ENCODE results near the gene GLCE. TPM values are rescaled to one million over a fixed set of nuclear protein-coding genes. Genes with fewer than 3 reads are reported as not detected.
"Not testable (repeated sequence)": the region's sequence is repeated elsewhere in the genome, so short reads cannot be mapped to it uniquely, and the experiment has no call there.

Gene GLCE
- total RNA-seq, 1 donor from 2014 or later: 2.5 TPM

DNA sequence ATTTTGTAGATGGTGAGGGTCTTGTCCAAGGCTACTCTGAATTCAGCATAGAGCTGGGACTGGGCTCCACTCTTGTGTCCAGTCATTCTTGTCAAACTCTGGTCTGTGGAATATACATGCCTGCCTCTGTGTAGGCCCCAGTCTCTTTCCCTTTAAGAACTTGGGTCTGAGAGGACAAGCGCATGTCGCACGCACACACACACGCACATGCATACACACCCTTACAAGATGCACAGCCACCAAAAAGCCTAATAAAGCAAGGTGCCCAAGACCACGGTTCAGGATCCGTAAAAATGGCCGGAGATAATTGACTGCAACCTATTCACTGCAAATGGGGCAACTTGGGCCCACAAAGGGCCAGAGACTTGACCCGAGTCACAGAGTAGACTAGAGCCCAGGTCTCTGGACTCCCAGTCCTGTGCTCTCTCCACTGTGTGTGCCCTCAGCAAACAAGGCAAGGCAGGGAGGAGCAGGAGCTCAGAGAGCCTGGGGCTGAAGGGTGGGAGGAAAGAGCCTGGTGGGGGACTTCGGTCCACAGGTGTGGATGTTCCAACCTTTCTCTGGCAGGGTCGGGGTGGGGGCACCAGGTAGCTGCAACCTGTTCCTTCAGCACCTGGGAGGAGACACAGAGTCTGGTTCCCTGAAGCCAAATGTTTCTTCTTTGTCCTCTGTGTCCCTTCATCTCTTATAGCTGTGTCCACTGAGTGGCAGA lies 137.4 kb downstream of the GLCE start:
- intact Hi-C loops (cut with micrococcal nuclease): no loop called here

DNA sequence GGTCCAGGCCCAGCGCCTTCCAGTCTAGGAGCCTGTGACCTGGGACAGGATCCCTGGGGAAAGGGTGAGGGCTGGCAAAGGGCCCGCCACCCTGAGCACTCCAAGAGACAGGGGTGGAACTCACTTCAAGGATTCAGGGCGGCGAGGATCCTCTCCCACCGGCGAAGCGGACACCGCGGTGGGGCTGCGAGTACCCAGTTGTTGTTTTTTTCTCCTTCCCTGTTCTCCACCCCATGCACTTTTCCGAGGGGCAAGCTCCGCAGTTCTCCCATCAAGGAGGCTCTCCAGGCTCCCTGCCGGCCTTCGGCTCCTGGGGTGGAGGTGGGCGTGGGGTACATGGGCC lies 137.9 kb downstream of the GLCE start:
- intact Hi-C loops (cut with micrococcal nuclease): no loop called here

DNA sequence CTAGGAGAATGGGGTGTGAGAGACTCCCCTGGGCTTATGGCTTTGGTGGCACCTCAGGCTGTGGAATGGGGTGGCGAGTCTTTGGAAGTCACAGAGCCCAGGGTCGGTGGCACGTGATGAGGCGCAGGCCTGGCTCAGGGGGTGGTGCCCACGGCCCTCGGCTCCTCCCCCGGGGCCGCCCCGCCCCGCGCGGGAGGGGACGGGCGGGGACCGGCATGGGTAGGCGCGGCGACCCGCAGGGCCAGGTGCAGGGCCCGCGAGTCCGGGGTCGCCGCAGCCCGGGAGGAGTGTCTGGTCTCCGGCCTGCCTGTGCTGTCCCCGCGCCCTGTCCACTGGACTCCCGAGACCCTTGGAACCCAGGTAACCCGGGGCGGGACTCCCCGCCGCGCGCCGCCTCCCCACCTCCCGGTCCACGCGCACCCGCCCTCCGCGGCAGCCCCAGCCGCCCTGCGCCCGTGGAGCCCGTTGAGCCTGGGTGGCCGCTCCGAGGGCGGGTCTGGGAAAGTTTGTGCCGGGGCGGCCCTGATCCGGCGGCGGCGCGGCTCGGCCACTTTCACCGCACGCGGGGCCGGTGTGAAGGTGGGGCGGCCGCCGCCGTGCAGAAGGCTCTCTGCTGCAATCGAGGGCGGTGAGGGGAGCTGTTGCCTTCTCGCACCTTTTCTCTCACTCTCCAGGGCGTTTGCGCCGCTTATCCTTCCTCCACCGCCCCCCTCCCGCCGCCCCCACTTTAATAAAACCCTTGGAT lies 138.4 kb downstream of the GLCE start, which contains the start of gene PAQR5:
PAQR5 (plus strand) TSS at position 216 of the 745 bp plus-strand sequence. CDS start 61,169 bp downstream, outside the sequence.
- intact Hi-C loops (cut with micrococcal nuclease): no loop called here

DNA sequence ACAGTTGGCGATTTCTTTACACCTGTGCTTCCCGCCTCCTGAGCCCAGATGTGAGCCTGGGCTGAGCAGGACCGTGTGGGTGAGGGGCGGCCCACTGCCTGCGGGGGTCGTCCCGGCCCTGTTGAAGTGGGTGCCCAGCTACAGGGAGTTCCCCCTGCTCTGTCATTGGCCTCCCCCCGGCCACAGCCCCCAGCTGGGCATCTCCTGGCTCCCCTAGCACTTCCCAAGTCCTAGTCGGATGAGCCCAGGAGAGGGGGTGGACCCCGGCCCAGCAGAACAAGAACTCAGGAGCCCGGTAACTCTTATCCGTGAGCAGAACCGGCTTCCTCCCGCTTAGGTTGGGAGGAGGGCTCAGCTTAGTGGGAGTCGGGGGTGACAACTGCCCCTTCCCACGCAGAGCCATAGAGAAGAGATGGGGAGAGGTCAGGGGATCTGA lies 139.0 kb downstream of the GLCE start:
- intact Hi-C loops (cut with micrococcal nuclease): no loop called here

DNA sequence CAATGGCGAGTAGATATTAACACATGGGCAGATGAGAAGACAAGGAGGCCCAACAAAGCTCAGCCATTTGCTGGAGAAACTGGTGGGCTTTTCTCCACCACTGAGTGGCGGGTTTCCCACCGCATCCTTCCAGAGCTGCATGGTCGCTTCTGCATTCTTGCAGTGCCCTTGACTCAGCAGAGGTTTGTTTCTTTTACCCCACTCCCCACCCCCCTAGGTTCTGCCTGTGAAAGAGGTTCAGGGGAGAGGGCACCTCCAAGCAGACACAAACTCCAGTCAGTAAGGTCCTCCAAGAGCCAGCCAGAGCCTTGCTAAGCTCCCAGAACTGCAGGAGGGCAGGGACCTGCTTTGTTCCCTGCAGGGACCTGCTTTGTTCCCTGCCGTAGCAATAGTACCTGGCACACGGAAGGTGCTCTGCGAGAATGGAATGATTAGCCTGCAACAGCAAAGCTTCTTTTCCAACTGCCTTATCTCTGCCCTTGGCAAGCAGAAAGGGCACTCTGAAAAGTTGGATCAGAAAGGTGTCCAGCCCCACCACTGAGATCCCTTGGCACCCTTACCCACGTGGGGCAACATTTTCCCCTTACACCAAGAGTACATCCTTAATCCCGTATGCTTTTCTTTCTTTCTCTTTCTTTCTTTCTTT lies 139.6 kb downstream of the GLCE start:
- intact Hi-C loops (cut with micrococcal nuclease): no loop called here

DNA sequence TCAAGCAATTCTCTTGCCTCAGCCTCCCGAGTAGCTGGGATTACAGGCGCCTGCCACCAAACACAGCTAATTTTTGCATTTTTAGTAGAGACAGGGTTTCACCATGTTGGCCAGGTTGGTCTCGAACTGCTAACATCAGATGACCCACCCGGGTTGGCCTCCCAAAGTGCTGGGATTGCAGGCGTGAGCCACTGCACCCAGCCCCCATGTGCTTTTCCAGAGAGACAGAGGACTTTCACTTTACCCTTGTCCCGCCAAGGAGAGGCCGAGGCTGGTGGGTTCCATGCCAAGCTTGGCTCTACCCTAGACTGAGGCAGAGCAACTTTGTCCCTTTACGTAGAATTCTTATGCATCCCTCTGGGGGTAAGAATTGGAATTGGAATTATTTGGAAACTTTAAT lies 140.7 kb downstream of the GLCE start:
- intact Hi-C loops (cut with micrococcal nuclease): not testable (repeated sequence)

DNA sequence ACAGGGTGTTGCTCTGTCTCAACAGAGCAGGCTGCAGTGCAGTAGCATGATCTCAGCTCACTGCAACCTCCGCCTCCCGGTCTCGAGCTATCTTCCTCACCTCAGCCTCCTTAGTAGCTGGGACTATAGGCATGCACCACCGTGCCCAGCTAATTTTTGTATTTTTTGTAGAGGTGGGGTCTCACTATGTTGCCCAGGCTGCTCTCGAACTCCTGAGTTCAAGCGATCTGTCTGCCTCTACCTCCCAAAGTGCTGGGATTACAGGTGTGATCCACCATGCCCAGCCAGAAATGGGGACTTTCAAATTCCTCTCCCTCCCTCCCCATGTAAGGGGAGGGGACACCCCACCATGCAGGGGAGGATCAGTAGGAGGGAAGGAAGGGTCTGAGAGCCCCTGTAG lies 141.7 kb downstream of the GLCE start:
- intact Hi-C loops (cut with micrococcal nuclease): not testable (repeated sequence)

DNA sequence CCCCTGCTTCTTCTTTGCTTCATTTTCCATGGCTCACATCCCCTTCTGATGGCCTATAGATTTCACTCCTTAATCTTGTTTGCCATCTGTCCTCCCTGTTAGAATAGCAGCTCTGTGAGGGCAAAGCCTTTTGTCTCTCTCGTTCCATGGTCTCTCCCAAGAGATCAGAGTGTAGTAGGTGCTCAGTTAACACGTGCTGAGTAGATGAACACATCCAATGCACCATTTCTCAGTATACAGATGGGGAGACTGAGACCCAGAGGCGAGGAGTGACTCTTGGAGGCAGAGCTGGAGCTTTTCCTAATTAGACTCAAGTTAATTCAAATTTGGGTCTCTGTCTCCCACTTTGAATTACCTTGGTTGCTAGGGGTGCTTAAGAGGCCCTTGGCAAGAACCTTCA lies 142.5 kb downstream of the GLCE start:
- intact Hi-C loops (cut with micrococcal nuclease): no loop called here

DNA sequence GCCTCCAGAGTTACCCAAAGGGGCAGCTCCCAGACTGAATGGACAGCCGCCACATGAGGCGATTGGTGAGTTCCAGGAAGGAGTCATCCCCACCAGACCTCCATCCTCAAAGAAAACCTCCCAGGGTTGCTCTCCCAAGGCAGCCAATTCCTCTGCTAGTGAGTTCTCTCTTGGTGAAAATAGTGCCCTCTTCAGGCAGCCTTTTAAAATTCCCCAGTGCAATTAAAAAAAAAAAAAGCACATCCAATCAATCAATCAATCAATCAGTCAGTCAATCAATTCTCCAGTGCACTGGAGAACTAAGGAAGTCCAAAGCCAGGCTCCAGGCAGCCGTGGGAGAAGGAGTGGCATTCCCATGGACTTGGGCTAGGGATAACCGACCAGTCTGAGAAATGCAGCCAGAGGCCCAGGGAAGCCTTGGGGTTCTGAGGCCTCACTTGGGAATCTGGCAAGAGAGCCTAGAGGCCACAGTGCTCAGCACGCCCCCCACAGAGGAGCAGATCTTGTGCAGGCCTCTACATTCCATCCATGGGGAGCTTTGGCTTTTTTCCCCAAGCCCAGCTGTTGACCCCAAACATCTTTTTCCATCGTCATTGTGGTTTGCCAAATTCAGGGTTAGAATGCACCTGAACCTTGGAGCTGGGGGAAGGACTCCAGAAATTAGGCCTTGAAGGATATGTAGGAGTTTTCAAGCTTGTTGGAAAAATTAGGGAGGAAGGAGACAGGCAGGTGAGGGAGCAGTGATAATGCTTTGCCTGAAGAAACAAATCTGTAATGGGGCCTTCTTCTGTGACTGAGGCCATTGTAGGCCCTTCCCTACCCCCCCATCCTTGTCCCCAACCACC lies 143.1 kb downstream of the GLCE start:
- intact Hi-C loops (cut with micrococcal nuclease): no loop called here

DNA sequence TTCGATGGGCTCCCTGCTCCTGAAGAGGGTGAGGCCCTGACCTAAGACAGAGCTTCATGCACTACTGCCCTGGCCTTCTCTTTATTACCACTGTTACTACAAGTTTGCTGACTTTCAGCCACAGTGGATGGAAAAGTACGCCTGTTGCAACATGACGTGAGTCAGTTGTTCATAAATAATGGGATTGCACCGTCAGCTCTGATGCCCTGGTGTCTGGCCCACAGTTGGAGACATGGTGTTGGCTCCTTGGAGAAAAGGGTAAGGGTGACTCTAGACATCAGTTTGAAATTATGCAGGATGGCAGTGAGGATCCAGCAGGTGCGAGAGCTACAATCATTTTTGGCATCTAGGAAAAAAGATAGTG lies 143.7 kb downstream of the GLCE start:
- intact Hi-C loops (cut with micrococcal nuclease): no loop called here

DNA sequence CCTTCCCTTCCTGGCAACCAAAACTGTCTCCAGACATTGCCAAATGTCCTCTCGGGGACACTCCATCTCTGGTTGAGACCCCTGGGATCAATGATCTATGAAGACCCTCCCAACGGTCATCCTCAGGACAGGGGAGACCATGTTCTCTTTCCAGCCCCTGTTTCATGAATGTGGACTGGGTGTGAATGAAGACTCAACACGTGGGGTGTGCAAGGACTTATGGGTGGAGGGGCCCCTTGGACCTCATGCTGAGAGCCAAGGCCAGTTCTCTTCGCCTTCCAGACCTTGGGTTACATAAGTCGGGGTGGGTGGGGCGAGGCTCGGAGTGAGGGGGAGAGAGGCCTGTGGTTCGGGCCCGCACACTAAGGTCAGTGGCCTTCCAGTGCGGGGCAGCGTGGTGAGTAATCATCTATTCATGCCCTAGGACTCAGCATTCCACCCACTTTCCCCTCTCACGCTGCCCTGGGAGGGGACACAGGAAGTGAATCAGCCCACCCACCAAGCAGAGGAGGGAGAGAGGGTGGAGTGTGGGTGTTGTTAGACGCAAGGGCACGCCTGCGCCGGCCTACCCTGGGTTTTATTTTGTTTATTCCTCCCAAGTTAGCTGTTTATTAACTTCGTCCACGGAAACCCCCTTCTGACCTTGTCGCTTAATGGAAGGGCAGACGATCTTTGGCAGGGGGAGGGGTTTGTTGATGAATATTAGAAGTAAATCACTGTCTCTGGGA lies 144.9 kb downstream of the GLCE start:
- intact Hi-C loops (cut with micrococcal nuclease): no loop called here

DNA sequence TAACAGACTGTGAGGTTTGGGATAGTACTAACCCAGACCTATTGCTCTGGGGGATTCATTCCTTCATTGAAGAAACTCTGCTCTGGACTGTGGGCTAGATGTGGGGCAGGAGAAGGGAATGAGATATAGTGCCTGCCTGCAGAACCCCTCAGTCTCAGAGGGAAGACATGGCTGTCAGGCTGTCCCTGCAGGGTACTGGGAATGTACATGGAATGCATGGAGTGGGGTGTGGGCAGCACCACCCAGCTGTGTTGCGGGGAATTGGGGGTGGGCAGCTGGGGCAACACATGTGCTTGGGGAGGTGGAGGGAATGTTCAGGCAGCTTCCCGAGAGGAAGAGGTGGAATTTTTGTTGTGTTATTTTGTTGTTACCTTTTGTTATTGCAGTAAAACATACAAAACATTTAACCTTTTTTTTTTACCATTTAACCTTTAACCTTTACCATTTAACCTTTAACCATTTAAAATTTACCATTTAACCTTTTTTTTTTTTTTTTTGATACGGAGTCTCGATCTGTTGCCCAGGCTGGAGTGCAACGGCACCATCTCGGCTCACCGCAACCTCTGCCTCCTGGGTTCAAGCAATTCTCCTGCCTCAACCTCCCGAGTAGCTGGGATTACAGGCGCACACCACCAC lies 145.6 kb downstream of the GLCE start:
- intact Hi-C loops (cut with micrococcal nuclease): no loop called here

DNA sequence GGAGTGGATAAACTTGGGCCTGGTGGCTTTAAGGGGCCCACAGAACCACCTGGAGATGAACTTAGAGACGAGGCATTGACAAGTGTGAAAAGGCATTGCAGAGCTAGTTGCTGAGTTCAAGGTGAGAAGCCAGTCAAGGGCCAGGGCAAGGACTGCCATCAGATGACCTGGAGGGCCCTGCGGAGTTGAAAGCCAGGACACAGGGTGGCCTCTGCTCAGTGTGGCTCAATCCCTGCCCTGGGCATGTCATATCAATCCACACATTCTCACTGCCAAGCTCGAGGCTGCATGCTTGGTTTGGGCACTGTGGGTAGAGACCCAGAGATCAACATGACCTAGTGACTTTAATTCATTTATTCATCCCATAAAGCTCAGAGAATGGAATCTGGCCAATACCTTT lies 147.5 kb downstream of the GLCE start:
- intact Hi-C loops (cut with micrococcal nuclease): no loop called here

DNA sequence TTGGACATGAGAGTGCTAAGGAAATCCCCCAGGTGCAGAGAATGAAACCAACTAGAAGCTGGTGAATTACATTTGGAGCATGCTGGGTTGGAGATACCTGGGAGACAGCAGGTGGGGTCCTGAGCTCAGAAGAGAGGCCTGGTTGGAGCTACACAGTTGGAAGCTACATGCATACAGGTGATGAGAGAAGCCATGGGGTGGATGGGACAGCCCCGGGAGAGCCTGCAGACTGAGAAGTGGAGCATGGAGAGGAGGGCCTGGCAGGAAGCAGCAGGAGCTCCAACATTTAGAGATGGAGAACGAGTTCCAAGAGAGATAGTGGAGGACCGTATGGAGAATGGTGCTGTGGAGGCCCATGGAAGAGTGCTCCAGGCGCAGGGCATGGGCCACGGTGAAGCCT lies 148.5 kb downstream of the GLCE start:
- intact Hi-C loops (cut with micrococcal nuclease): no loop called here

DNA sequence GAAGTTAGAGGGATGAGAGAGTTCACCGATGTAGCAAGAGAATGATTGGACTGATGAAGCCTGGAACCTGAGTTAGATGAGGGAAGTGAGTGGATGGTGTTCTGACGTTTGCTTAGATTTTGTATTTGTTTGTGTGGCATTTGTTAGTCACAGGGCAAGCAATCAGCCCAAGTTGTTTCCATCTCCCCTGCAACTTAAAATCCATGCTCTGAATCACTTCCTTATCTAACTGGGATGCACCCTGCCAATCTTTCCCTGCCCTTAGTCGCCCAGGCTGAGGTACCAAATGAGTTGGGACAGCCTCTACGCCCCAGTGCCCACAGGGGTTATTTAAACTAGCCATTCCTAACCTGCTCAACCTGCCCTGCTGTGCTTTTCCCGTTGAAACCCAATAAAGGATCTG lies 150.9 kb downstream of the GLCE start:
- intact Hi-C loops (cut with micrococcal nuclease): no loop called here

DNA sequence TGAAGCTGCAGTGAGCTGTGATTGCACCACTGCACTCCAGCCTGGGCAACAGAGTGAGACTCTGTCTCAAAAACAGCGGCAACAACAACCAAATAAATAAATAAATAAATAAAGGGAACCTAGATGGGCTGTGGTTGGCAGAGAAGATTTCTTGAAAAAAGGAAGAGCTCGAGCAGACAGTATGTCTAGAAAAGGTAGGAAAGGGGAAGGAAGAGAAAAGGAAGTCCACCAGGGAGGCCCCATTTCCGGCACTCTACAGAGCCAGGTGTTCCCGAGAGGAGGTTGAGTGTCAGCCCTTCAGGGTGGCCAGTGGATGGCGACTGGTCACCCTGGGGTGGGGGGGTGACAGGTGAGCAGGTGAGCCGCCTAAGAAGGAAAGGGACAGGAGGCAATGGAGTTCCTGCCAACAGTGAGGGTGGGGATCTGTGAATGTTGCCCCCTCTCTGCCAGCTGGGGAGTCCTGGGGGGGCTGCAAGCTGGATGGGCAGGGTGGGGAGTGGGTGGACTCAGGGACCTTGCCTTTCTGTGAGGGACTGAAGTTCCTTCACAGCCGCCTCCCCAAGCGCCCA lies 153.1 kb downstream of the GLCE start:
- intact Hi-C loops (cut with micrococcal nuclease): no loop called here

DNA sequence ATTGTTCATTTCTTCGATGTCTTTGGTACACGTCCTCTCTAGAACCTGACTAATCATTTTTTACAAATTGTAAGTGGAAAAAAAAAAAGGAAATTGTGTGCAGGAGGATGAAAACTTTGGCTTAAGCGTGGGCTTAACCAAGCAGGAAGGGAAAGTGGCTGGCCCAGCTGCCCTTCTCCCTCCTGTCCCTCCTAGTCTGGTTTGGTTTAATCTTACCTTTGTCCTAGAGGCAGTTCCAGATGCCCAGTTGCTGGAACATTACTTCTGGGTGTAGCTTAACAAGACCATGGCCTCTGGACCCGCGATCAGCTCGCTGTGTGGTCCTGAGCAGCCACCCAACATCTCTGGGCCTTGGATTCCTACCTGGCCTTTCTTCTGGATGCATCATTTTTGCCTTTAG lies 153.7 kb downstream of the GLCE start:
- intact Hi-C loops (cut with micrococcal nuclease): no loop called here

DNA sequence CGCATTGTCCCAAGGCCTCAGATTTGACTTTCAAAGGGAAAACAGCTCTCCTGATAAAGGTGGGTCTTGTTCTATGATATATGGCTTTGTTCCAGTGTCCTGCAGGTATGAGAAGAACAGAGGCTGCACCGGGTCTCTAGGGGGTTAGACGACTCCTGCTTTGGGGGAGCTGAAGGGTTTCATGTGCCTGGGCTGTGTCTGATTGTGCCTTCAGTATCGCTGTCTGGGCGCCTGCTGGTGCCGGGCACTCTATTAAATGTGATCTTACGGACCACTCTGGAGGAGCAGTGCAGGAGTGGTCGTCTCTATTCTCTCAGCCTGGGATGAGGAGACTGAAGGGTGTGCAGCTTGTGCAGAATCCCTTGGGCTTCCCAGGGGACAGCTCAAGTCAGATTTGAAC lies 154.3 kb downstream of the GLCE start:
- intact Hi-C loops (cut with micrococcal nuclease): no loop called here

DNA sequence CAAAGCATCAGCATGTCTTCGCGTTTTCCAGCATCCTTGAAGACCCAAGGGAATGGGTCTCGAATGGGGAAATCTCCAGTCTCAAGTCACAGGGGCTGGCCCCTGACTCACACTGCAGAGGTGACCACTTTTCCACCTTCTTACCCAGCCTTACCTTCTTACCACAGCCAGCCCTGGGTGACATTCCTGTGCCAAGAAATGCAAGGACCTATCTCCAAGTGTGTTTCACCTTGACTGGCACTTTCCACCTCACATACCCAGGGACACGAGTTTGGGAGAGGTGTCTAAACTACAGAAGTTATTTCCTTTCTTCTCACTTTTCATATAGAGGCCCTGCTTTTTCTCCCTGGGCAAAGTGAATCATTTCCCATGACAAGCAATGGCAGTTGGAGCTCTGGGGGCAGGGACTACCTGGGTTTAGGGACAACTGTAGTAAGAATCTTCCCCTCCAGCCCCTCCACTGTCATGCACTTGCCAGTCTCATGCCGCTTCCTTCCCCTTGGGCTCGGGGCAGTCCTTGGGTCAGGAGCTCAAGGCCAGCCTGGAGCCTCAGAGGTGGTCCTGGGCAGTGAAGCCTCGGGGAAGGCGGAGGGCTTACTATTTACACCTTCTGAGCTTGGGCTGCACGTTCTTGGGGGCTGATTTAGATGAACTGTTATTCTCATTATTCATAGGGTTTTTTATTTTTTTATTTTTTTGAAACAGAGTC lies 155.1 kb downstream of the GLCE start:
- intact Hi-C loops (cut with micrococcal nuclease): no loop called here

DNA sequence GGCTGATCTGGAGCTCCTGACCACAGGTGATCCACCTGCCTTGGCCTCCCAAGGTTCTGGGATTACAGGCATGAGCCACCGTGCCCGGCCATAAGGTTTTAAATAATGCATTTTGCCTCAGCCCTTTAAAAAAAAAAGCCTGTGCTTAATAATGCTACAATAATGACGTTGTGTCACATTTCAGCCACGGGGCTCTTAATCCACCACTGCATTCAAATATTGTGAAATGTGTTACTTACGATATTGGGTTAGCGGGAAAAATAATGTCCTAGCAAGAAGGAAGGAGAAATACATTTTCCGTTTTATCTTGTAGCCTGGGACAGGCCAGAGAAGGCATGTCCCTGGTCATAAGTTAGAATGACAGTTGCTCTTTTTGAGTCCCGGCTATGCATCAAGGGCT lies 155.9 kb downstream of the GLCE start:
- intact Hi-C loops (cut with micrococcal nuclease): no loop called here
